Nephron progenitor cell (in vitro differentiated cells): ENCODE measurements around the gene INTS1.

Source experiments
- DNase-seq: peaks from one replicate; pipeline ENCODE4 v3.0.0; 2021
- H3K27ac Mint-ChIP-seq: 2 replicates; pipeline ENCODE4 v1.8.0; 2021; ENCODE audit warnings: mild to moderate bottlenecking, moderate library complexity, mixed read lengths
- H3K27me3 Mint-ChIP-seq: 2 replicates; pipeline ENCODE4 v1.8.0; 2021; ENCODE audit warnings: mild to moderate bottlenecking, low read depth, mixed read lengths; ENCODE audit not compliant: poor library complexity
- H3K36me3 Mint-ChIP-seq: 2 replicates; pipeline ENCODE4 v1.8.0; 2021; ENCODE audit warnings: low read depth, mixed read lengths
- H3K4me1 Mint-ChIP-seq: 2 replicates; pipeline ENCODE4 v1.8.0; 2021; ENCODE audit warnings: mixed read lengths
- H3K4me3 Mint-ChIP-seq: 2 replicates; pipeline ENCODE4 v1.8.0; 2021; ENCODE audit warnings: mild to moderate bottlenecking, moderate library complexity, mixed read lengths
- H3K9me3 Mint-ChIP-seq: 2 replicates; pipeline ENCODE4 v1.8.0; 2021; ENCODE audit warnings: mild to moderate bottlenecking, moderate library complexity, mixed read lengths
- TF ChIP-seq, protein P1 (sequence below): fragments of 200-600 bp; sonication (generic); IDR thresholded peaks from 2 replicates; pipeline ENCODE4 v1.5.0; 2021; ENCODE audit warnings: antibody characterized with exemption

The INTS1 gene

GRCh38 chr7:1539882-1540775 is 35.9 kb upstream of the INTS1 start:
- Mint-ChIP-seq H3K27ac (no peak overlapping the region), H3K4me1 (peaks cover 39% of the 10 kb centered on the region), H3K27me3 (no peaks in the 10 kb centered on the region), H3K4me3 (no peak overlapping the region), H3K36me3 (no peaks in the 10 kb centered on the region), H3K9me3 (no peaks in the 10 kb centered on the region)
- DNase-seq, result no peak
- TF ChIP-seq, protein P1, sequence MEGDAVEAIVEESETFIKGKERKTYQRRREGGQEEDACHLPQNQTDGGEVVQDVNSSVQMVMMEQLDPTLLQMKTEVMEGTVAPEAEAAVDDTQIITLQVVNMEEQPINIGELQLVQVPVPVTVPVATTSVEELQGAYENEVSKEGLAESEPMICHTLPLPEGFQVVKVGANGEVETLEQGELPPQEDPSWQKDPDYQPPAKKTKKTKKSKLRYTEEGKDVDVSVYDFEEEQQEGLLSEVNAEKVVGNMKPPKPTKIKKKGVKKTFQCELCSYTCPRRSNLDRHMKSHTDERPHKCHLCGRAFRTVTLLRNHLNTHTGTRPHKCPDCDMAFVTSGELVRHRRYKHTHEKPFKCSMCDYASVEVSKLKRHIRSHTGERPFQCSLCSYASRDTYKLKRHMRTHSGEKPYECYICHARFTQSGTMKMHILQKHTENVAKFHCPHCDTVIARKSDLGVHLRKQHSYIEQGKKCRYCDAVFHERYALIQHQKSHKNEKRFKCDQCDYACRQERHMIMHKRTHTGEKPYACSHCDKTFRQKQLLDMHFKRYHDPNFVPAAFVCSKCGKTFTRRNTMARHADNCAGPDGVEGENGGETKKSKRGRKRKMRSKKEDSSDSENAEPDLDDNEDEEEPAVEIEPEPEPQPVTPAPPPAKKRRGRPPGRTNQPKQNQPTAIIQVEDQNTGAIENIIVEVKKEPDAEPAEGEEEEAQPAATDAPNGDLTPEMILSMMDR, result no peak

DNA sequence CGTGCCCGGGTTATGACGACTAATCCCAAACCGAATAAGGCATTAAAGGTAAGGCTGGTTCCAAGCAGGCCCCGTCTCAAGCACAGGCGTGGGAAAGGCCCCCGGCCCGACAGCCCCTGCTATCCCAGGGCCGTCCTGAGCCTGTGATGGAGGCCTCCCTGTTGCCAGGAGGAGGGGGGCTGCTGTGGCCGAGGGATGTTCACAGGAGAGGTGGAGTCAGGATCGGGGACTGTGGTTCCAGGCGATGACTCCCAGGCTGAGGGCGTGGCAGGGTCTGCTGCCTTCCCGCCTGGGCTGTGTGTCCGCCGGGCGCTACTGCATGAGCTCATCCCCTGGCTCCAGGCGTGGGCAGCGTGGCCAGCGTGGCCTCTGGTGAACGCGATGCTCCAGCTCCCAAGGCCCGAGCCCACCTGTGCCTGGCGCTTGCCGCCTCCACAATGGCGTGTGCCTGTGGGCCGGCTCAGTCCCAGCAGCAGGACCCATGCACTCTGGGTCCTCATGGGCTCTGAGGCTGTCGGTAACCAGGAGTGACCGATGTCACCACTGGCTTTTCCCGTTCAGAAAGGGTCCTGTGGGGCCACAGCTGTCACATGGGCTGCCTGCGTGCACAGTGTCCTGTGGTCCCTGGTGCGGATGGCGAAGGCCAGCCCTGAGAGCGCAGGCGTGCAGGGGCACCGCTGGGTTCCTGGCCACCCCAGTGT is 35.1 kb upstream of the INTS1 start:
- Mint-ChIP-seq H3K9me3 (no peaks in the 10 kb centered on the region), H3K4me1 (peaks cover 40% of the 10 kb centered on the region), H3K36me3 (no peaks in the 10 kb centered on the region), H3K27ac (peak overlapping the region; percentile 42), H3K4me3 (no peak overlapping the region), H3K27me3 (no peaks in the 10 kb centered on the region)
- DNase-seq, result no peak
- TF ChIP-seq, protein P1, result no peak

DNA sequence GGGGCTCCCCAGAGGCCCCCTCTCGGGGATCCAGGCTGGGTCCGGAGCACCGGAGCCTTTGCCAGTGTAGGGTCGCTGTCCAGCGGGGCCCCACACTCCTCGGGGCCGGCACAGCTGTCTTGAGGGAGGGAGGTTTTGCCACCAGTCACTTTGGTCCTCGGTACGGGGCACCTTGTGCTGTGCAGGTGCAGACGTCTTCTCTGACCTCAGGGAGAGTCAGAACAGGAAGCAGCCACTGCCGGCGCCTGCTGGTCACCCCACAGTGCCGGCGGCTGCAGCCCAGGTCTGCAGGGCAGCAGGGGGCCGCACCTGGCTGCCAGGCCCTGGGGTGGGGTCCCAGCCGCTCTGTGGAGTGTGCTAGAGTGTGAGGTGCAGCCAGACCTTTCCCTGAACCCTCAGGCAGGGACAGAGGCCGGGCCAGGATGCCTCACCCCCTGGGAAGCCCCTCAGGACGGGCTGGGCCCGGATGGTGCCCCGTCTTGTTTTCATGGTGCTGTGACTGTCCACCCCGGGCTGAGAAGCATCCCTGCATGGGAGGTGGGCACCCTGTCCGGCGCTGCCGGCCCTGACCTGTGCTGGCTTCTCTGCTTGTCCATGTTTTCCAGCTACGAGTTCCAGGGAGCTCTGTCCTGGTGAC is 34.5 kb upstream of the INTS1 start:
- TF ChIP-seq, protein P1, result no peak
- H3K4me1 Mint-ChIP-seq, result peaks cover 42% of the 10 kb centered on the region
- H3K9me3 Mint-ChIP-seq, result no peaks in the 10 kb centered on the region
- no peaks in the 10 kb centered on the region for H3K27me3 Mint-ChIP-seq
- DNase-seq, result no peak
- no peak overlapping the region for H3K4me3 Mint-ChIP-seq
- H3K36me3 Mint-ChIP-seq, result no peaks in the 10 kb centered on the region
- peak overlapping the region; percentile 42 for H3K27ac Mint-ChIP-seq

GRCh38 chr7:1537535-1538412 is 33.6 kb upstream of the INTS1 start:
- H3K27me3 Mint-ChIP-seq, result peaks cover 6% of the 10 kb centered on the region
- H3K4me1 Mint-ChIP-seq, result peaks cover 45% of the 10 kb centered on the region
- peak; percentile 74 for DNase-seq
- TF ChIP-seq, protein P1, result no peak
- no peak overlapping the region for H3K4me3 Mint-ChIP-seq
- no peaks in the 10 kb centered on the region for H3K9me3 Mint-ChIP-seq
- H3K27ac Mint-ChIP-seq, result peak overlapping the region; percentile 94
- no peaks in the 10 kb centered on the region for H3K36me3 Mint-ChIP-seq

GRCh38 chr7:1536743-1537534 is 32.8 kb upstream of the INTS1 start:
- Mint-ChIP-seq H3K9me3 (no peaks in the 10 kb centered on the region), H3K4me3 (peak overlapping the region; percentile 52), H3K27ac (no peak overlapping the region), H3K36me3 (no peaks in the 10 kb centered on the region), H3K4me1 (peaks cover 45% of the 10 kb centered on the region), H3K27me3 (peaks cover 12% of the 10 kb centered on the region)
- TF ChIP-seq, protein P1, result no peak
- peak; percentile 87 for DNase-seq
